ENCODE measurements around the gene LRRC74B. TPM values are rescaled to one million over a fixed set of nuclear protein-coding genes. Genes with fewer than 3 reads are reported as not detected.

The LRRC74B gene
- total RNA-seq = not detected

GRCh38 chr22:21045585-21046294 is at the start of gene LRRC74B:
Gene LRRC74B (plus strand): TSS chr22:21045946. CDS start chr22:21045987, 41 bp downstream.
- CTCF ChIA-PET = interaction anchor here (1.3 to 1.4 kb wide), 2 partner anchors 57 to 84 kb away, joined by 5 read pairs; no protein-coding TSS in a partner anchor
- DNase-seq (peak; percentile 85), ATAC-seq (peak; percentile 99)
- Mint-ChIP-seq H3K27me3 (peaks cover 15% of the 10 kb centered on the region), H3K9me3 (ENCODE audit: low read depth) (no peaks in the 10 kb centered on the region), H3K27ac (no peak within 1 kb of the TSS), H3K36me3 (ENCODE audit: low read depth) (no peaks in the 10 kb centered on the region), H3K4me3 (peak within 1 kb of the TSS; percentile 50), H3K4me1 (peaks cover 23% of the 10 kb centered on the region)
- POLR2A ChIA-PET = interaction anchor here (0.6 kb wide), 1 partner anchor 86 kb away, joined by 3 read pairs; no protein-coding TSS in a partner anchor
- intact Hi-C loops (cut with DNase I, micrococcal nuclease) = loop anchor here in 1 of 2 experiments (1.0 kb wide), 1 partner anchor 43 kb away; the partner anchor contains the start of gene THAP7

DNA sequence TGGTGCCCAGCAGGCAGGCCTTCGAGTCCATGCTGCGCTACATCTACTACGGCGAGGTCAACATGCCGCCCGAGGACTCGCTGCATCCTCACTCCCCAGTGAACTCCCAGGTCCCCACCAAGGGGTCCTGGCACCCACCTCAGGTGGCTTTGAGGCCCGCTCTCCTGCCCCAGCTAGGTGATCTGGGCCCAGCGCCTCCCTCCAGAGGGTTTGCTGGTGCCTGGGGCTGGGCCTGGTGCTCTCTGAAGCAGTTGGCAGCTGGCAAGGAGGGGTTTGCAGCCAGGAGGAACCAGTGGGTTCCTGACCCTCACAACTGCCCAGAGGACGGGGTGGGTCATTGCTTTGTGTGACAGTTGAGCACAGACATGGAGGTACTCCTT is 49.7 kb upstream of the LRRC74B start:
- peaks cover 14% of the 10 kb centered on the region for H3K36me3 Mint-ChIP-seq (ENCODE audit: low read depth)
- no peak overlapping the region for H3K27ac Mint-ChIP-seq
- ChIA-PET POLR2A (no interaction called here), CTCF (no interaction called here)
- H3K27me3 Mint-ChIP-seq = no peaks in the 10 kb centered on the region
- peaks cover 10% of the 10 kb centered on the region for H3K4me1 Mint-ChIP-seq
- DNase-seq (no peak), ATAC-seq (no peak)
- no peaks in the 10 kb centered on the region for H3K9me3 Mint-ChIP-seq (ENCODE audit: low read depth)
- intact Hi-C loops (cut with DNase I, micrococcal nuclease) = no loop called here
- no peak overlapping the region for H3K4me3 Mint-ChIP-seq

DNA sequence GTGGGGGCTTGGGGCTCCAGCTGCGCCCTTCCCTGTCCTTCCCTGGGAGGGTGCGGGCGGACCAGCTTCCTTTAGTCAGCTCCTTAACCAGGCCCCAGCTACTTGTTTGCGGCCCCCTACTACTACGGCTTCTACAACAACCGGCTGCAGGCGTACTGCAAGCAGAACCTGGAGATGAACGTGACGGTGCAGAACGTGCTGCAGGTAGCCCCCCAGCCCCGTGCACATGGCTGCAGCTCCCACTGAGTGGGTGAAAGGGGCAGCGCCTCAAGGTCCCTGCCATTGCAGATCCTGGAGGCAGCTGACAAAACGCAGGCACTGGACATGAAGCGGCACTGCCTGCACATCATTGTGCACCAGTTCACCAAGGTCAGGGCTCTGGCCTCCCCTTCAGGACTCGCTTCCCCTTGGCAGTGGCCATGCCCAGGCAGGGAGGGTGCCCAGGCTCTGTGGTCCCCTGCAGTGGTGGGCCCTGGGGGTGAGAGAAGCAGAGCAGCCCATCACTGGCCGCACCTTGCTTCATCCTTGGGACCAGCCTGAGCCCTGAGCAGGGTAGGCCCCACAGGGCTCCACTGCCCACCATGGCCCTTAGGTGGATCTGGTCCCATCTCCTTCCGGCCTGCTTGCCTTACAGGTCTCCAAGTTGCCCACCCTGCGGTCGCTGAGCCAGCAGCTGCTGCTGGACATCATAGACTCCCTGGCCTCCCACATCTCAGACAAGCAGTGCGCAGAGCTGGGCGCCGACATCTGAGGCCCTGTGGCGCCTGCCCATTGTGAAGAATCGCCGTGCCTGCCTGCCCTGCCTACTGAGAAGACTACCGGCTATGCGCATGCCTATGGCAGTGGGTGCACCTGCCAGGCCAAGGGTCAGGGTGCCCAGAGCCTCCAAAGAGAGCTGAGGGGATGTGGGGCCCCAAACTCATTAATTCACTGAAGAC is 48.9 kb upstream of the LRRC74B start:
- Mint-ChIP-seq H3K27ac (peak overlapping the region; percentile 19), H3K9me3 (ENCODE audit: low read depth) (no peaks in the 10 kb centered on the region), H3K4me1 (peaks cover 10% of the 10 kb centered on the region), H3K4me3 (no peak overlapping the region), H3K36me3 (ENCODE audit: low read depth) (peaks cover 18% of the 10 kb centered on the region), H3K27me3 (no peaks in the 10 kb centered on the region)
- intact Hi-C loops (cut with DNase I, micrococcal nuclease) = no loop called here
- ChIA-PET POLR2A (no interaction called here), CTCF (no interaction called here)
- DNase-seq (no peak), ATAC-seq (no peak)

- intact Hi-C loops (cut with DNase I, micrococcal nuclease) = no loop called here
- peaks cover 10% of the 10 kb centered on the region for H3K4me1 Mint-ChIP-seq
- POLR2A ChIA-PET = no interaction called here
- no peak overlapping the region for H3K27ac Mint-ChIP-seq
- no peaks in the 10 kb centered on the region for H3K27me3 Mint-ChIP-seq
- ATAC-seq (no peak), DNase-seq (no peak)
- no peaks in the 10 kb centered on the region for H3K9me3 Mint-ChIP-seq (ENCODE audit: low read depth)
- H3K4me3 Mint-ChIP-seq = no peak overlapping the region
- peaks cover 18% of the 10 kb centered on the region for H3K36me3 Mint-ChIP-seq (ENCODE audit: low read depth)
- CTCF ChIA-PET = no interaction called here
Observed at GRCh38 chr22:20997536-20998257, 48.0 kb upstream of the LRRC74B start.

DNA sequence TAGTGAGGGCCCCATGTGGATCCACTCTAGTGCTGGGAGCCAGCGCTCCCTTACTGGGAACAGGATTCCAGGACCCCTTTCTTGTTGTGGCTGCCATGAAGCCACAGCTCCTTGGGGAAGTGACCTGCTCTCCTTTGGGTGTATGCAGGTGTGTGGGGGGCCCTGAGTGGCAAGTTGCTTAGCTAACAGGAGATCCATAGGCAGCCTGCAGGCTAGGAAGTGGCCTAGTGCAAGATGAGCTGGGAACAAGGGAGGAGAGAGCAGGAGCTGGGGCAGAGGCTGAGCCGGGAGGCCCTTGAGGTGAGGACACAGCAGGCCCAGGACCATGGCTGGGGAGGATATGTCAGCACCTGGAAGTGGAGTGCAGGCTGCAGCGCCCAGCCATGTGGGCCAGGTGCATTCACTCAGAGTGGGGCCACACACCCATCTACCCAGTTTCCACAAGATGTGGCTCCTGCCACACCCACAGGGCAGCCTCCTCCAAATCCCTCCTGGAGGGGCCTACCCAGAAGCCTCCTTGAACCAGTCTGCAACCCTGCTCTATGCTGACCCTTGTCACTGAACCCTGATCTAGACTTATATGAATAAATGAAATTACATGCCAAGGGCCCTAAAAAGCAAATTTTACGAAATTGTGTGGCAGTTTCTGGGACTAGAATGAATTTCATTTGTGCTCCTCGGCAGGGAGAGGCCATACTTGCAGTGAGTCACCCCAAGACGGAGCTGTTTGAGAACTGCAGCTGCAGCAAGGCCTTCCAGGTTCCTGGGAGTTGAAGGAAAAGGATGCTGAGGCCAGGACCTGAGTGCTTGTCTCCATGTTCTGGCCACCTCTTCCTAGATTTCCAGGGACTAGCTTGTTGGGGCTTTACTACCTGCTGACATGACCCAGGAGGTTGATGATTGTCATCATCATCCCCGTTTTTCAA is 47.1 kb upstream of the LRRC74B start:
- CTCF ChIA-PET = interaction anchor here (3.1 kb wide), 1 partner anchor 17 kb away, joined by 10 read pairs; the partner anchor contains the start of gene LZTR1
- no peak overlapping the region for H3K4me3 Mint-ChIP-seq
- intact Hi-C loops (cut with DNase I, micrococcal nuclease) = no loop called here
- ATAC-seq = no peak
- no peaks in the 10 kb centered on the region for H3K9me3 Mint-ChIP-seq (ENCODE audit: low read depth)
- H3K27ac Mint-ChIP-seq = peak overlapping the region; percentile 42
- peaks cover 14% of the 10 kb centered on the region for H3K4me1 Mint-ChIP-seq
- no peaks in the 10 kb centered on the region for H3K27me3 Mint-ChIP-seq
- no peak for DNase-seq
- peaks cover 18% of the 10 kb centered on the region for H3K36me3 Mint-ChIP-seq (ENCODE audit: low read depth)
- POLR2A ChIA-PET = interaction anchor here (1.1 kb wide), 1 partner anchor 17 kb away, joined by 3 read pairs; the partner anchor contains the start of gene LZTR1

- H3K4me3 Mint-ChIP-seq = peak overlapping the region; percentile 92
- peak overlapping the region; percentile 96 for H3K27ac Mint-ChIP-seq
- no peaks in the 10 kb centered on the region for H3K27me3 Mint-ChIP-seq
- DNase-seq (no peak), ATAC-seq (no peak)
- ChIA-PET POLR2A (interaction anchor here (1.1 kb wide), 1 partner anchor 18 kb away, joined by 3 read pairs; the partner anchor contains the start of gene LZTR1), CTCF (interaction anchor here (1.0 to 3.1 kb wide), 2 partner anchors 9 to 18 kb away, joined by 3 to 10 read pairs; partner anchors contain the start of gene LZTR1)
- intact Hi-C loops (cut with DNase I, micrococcal nuclease) = loop anchor here (2.0 to 5.0 kb wide), 4 partner anchors 19 to 977 kb away; partner anchors contain the start of genes CRKL (in 1 of the 2), MED15 (in 1 of the 2) and TANGO2 (in 1 of the 2)
- peaks cover 18% of the 10 kb centered on the region for H3K36me3 Mint-ChIP-seq (ENCODE audit: low read depth)
- no peaks in the 10 kb centered on the region for H3K9me3 Mint-ChIP-seq (ENCODE audit: low read depth)
- H3K4me1 Mint-ChIP-seq = peaks cover 19% of the 10 kb centered on the region
Observed at GRCh38 chr22:20999350-21000206, 46.2 kb upstream of the LRRC74B start.

GRCh38 chr22:21000207-21000986 is 45.3 kb upstream of the LRRC74B start:
- peaks cover 16% of the 10 kb centered on the region for H3K36me3 Mint-ChIP-seq (ENCODE audit: low read depth)
- peak overlapping the region; percentile 92 for H3K4me3 Mint-ChIP-seq
- intact Hi-C loops (cut with DNase I, micrococcal nuclease) = loop anchor here (2.0 to 5.0 kb wide), 4 partner anchors 20 to 978 kb away; partner anchors contain the start of genes CRKL (in 1 of the 2), MED15 (in 1 of the 2) and TANGO2 (in 1 of the 2)
- POLR2A ChIA-PET = interaction anchor here (0.5 to 0.6 kb wide), 3 partner anchors 23 to 189 kb away, joined by 3 to 7 read pairs (median 5); no protein-coding TSS in a partner anchor
- no peaks in the 10 kb centered on the region for H3K27me3 Mint-ChIP-seq
- ATAC-seq (no peak), DNase-seq (peak; percentile 24)
- H3K27ac Mint-ChIP-seq = peak overlapping the region; percentile 96
- CTCF ChIA-PET = interaction anchor here (1.0 to 3.1 kb wide), 2 partner anchors 10 to 19 kb away, joined by 3 to 10 read pairs; partner anchors contain the start of gene LZTR1
- peaks cover 19% of the 10 kb centered on the region for H3K4me1 Mint-ChIP-seq
- H3K9me3 Mint-ChIP-seq (ENCODE audit: low read depth) = no peaks in the 10 kb centered on the region

DNA sequence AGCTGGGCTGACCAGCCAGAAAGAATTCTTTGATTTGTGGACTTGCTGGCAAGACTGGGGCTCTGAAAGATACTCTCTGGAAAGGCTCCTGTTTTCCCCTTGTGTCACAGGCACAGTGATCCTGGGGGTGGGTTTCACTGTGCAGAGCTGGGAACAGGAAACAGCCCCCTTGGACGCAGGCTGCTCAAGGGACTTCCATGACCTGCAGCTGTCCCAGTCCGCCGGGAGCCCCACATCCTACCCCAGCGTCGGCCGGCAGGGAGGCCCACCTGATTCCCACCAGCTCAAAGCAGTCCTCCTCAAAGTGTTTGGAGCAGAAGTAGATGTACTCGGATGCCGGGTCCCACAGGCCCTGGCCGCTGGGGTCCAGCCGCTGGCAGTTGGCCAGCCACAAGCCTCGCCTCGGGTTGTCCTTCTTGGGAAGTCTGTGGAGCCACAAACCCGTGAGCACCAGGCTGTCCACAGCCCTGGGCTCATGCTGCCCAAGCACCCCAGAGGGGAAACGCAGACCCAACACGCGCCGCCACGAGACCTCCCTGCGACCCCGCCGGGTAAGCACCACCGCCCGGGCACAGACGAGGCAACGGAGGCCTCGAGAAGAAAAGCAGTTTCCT is 44.7 kb upstream of the LRRC74B start:
- Mint-ChIP-seq H3K9me3 (ENCODE audit: low read depth) (no peaks in the 10 kb centered on the region), H3K27ac (peak overlapping the region; percentile 96), H3K4me3 (peak overlapping the region; percentile 92), H3K27me3 (no peaks in the 10 kb centered on the region), H3K36me3 (ENCODE audit: low read depth) (peaks cover 16% of the 10 kb centered on the region), H3K4me1 (peaks cover 19% of the 10 kb centered on the region)
- ChIA-PET CTCF (interaction anchor here (1.0 to 3.1 kb wide), 2 partner anchors 11 to 20 kb away, joined by 3 to 10 read pairs; partner anchors contain the start of gene LZTR1), POLR2A (interaction anchor here (0.5 to 0.6 kb wide), 2 partner anchors 23 to 30 kb away, joined by 3 to 7 read pairs; no protein-coding TSS in a partner anchor)
- DNase-seq = no peak
- ATAC-seq = no peak
- intact Hi-C loops (cut with DNase I, micrococcal nuclease) = loop anchor here (1.0 to 5.0 kb wide), 5 partner anchors 20 to 979 kb away; partner anchors contain the start of genes CRKL (in 2 of the 2), MED15 (in 1 of the 2) and TANGO2 (in 1 of the 2)
